Adipocyte (in vitro differentiated cells): ENCODE results near the gene HJV.
A peak's percentile ranks its signal among the peaks of the same experiment; 100 is the strongest.

Experiments
- DNase-seq: peaks from one replicate; pipeline ENCODE4 v3.0.0-alpha.2; 2015; ENCODE audit warnings: low read depth
- H3K27me3 ChIP-seq: replicated peaks from 2 replicates; pipeline ENCODE4 v1.7.0; 2013; ENCODE audit warnings: mild to moderate bottlenecking, low read length, moderate library complexity; ENCODE audit not compliant: control insufficient read depth, insufficient read depth
- H3K36me3 ChIP-seq: 2 replicates; pipeline ENCODE4 v1.7.0; 2013; ENCODE audit warnings: low read length, mild to moderate bottlenecking, moderate library complexity; ENCODE audit not compliant: control insufficient read depth, insufficient read depth, severe bottlenecking
- H3K4me1 ChIP-seq: 2 replicates; pipeline ENCODE4 v1.7.0; 2013; ENCODE audit warnings: mild to moderate bottlenecking, low read length, moderate library complexity; ENCODE audit not compliant: control insufficient read depth, insufficient read depth
- H3K4me3 ChIP-seq: 2 replicates; pipeline ENCODE4 v1.7.0; 2013; ENCODE audit warnings: mild to moderate bottlenecking, low read length, moderate library complexity
- H3K9ac ChIP-seq: 2 replicates; pipeline ENCODE4 v1.7.0; 2013; ENCODE audit warnings: mild to moderate bottlenecking, low read length, moderate library complexity
- H3K9me3 ChIP-seq: 2 replicates; pipeline ENCODE4 v1.7.0; 2013; ENCODE audit warnings: mild to moderate bottlenecking, low read length, moderate library complexity; ENCODE audit not compliant: control insufficient read depth

Gene HJV

GRCh38 chr1:145979746-145980456 is 41.6 kb downstream of the HJV start:
- Histone ChIP-seq H3K27me3 (no peaks in the 10 kb centered on the region), H3K4me3 (peak overlapping the region; percentile 66), H3K9me3 (no peaks in the 10 kb centered on the region), H3K9ac (peak overlapping the region; percentile 78), H3K4me1 (peaks cover 62% of the 10 kb centered on the region), H3K36me3 (no peaks in the 10 kb centered on the region)
- no peak for DNase-seq

- no peaks in the 10 kb centered on the region for H3K36me3 ChIP-seq
- H3K9ac ChIP-seq = peak overlapping the region; percentile 94
- H3K4me3 ChIP-seq = peak overlapping the region; percentile 73
- DNase-seq = peak; percentile 99
- peaks cover 55% of the 10 kb centered on the region for H3K4me1 ChIP-seq
- no peaks in the 10 kb centered on the region for H3K9me3 ChIP-seq
- no peaks in the 10 kb centered on the region for H3K27me3 ChIP-seq
Observed at GRCh38 chr1:145978854-145979745, 42.4 kb downstream of the HJV start.

GRCh38 chr1:145978471-145978853 is 43.1 kb downstream of the HJV start:
- H3K9me3 ChIP-seq = no peaks in the 10 kb centered on the region
- H3K36me3 ChIP-seq = no peaks in the 10 kb centered on the region
- peaks cover 50% of the 10 kb centered on the region for H3K4me1 ChIP-seq
- H3K9ac ChIP-seq = peak overlapping the region; percentile 94
- no peaks in the 10 kb centered on the region for H3K27me3 ChIP-seq
- DNase-seq = no peak
- H3K4me3 ChIP-seq = peak overlapping the region; percentile 73

- peaks cover 46% of the 10 kb centered on the region for H3K4me1 ChIP-seq
- peak overlapping the region; percentile 73 for H3K4me3 ChIP-seq
- H3K27me3 ChIP-seq = no peaks in the 10 kb centered on the region
- H3K9me3 ChIP-seq = no peaks in the 10 kb centered on the region
- H3K9ac ChIP-seq = peak overlapping the region; percentile 94
- no peaks in the 10 kb centered on the region for H3K36me3 ChIP-seq
- DNase-seq = peak; percentile 90
Observed at GRCh38 chr1:145977486-145978470, 43.8 kb downstream of the HJV start.

- Histone ChIP-seq H3K27me3 (no peaks in the 10 kb centered on the region), H3K9me3 (no peaks in the 10 kb centered on the region), H3K36me3 (no peaks in the 10 kb centered on the region), H3K4me3 (no peak overlapping the region), H3K9ac (peak overlapping the region; percentile 94), H3K4me1 (peaks cover 42% of the 10 kb centered on the region)
- no peak for DNase-seq
Observed at GRCh38 chr1:145977016-145977415, 44.5 kb downstream of the HJV start.

GRCh38 chr1:145975216-145975615 is 46.3 kb downstream of the HJV start:
- H3K9ac ChIP-seq = no peak overlapping the region
- peaks cover 33% of the 10 kb centered on the region for H3K4me1 ChIP-seq
- H3K9me3 ChIP-seq = no peaks in the 10 kb centered on the region
- no peaks in the 10 kb centered on the region for H3K36me3 ChIP-seq
- H3K4me3 ChIP-seq = no peak overlapping the region
- no peaks in the 10 kb centered on the region for H3K27me3 ChIP-seq
- no peak for DNase-seq

GRCh38 chr1:145974721-145975120 is 46.8 kb downstream of the HJV start:
- Histone ChIP-seq H3K9me3 (no peaks in the 10 kb centered on the region), H3K27me3 (no peaks in the 10 kb centered on the region), H3K4me3 (no peak overlapping the region), H3K36me3 (no peaks in the 10 kb centered on the region), H3K9ac (no peak overlapping the region), H3K4me1 (peaks cover 28% of the 10 kb centered on the region)
- DNase-seq = no peak

GRCh38 chr1:145972580-145972979 is 49.0 kb downstream of the HJV start:
- Histone ChIP-seq H3K27me3 (no peaks in the 10 kb centered on the region), H3K4me1 (peaks cover 7% of the 10 kb centered on the region), H3K4me3 (no peak overlapping the region), H3K9me3 (no peaks in the 10 kb centered on the region), H3K36me3 (no peaks in the 10 kb centered on the region), H3K9ac (no peak overlapping the region)
- no peak for DNase-seq
